ENCODE results near the gene AGRN. TPM values are rescaled to one million over a fixed set of nuclear protein-coding genes. Genes with fewer than 3 reads are reported as not detected.
A peak's percentile ranks its signal among the peaks of the same experiment; 100 is the strongest.
"Not testable (repeated sequence)": the region's sequence is repeated elsewhere in the genome, so short reads cannot be mapped to it uniquely, and the experiment has no call there.

The AGRN gene
- total RNA-seq, 1 donor from 2014 or later, result 14.1 TPM

- DNase-seq (ENCODE audit: missing footprints) (peak; percentile 82), ATAC-seq (peak; percentile 71)
- intact Hi-C loops (cut with DNase I), result loop anchor here (1.0 kb wide), 1 partner anchor 19 kb away; no protein-coding TSS in a partner anchor
Measured at GRCh38 chr1:980602-981395, 39.1 kb upstream of the AGRN start.

DNA sequence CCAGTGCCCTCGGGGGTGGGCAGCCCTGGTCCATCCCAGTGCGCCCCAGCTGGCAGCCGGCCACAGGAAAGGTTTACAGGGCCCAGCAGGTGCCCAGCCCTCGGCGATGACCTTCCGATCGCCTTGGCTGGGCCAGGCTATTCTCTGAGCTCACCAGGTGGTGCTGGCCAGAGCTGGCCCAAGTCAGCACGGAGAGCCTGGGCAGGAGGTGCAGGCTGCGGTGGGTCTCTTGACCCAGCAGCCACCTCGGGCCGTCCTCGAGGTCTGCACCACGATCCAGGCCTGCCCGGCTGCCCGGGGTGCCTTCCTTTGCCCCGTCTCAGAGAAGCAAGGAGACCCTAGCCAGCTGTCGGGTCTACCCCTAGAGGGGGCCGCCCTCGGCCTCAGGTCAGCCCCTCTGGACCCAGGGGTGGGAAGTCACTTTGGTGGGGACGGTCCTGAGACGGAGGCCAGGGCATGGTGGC, 38.4 kb upstream of the AGRN start:
- DNase-seq (ENCODE audit: missing footprints), result peak; percentile 65
- intact Hi-C loops (cut with DNase I), result no loop called here
- ATAC-seq, result peak; percentile 1

- intact Hi-C loops (cut with DNase I), result no loop called here
- DNase-seq (ENCODE audit: missing footprints) (peak; percentile 86), ATAC-seq (peak; percentile 74)
Measured at GRCh38 chr1:981955-982558, 37.9 kb upstream of the AGRN start, which contains the start of gene PERM1. TSS of gene PERM1 (minus strand) at chr1:982093. CDS start at chr1:981029, 1,064 bp downstream.

GRCh38 chr1:982765-983436, 37.0 kb upstream of the AGRN start:
- peak; percentile 63 for DNase-seq (ENCODE audit: missing footprints)
- intact Hi-C loops (cut with DNase I), result no loop called here
- ATAC-seq, result no peak

DNA sequence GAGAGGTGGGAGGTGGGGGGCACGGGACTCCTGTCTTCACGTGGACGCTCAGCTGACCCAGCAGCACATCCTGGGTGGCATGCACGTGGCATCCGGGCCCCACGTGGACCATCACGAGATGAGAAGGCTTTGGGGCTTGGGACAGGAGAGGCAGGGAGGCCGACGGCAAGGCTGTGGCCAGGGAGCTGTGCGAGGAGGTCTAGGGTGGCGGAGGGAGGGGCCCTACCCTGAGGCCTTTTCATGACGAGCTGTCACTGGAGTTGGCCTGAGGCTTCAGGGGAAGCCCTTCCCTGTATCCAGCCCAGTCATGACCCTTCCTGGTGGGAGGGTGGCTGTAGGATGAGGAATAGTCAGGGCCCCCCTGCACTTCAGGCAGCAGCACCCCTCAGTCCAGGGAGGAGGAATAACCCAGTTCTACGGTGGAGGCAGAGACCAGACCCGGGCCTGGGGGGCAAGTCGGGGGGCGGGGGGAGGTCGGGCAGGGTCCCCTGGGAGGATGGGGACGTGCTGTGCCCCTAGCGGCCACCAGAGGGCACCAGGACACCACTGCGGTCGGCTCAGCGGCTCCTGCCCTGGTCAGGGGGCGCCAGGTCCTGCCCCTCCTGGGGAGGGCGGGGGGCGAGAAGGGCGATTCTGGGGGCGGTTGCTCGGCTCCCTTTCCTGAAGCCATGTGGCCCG, 36.0 kb upstream of the AGRN start:
- intact Hi-C loops (cut with DNase I), result loop anchor here (2.0 kb wide), 1 partner anchor 81 kb away; no protein-coding TSS in a partner anchor
- DNase-seq (ENCODE audit: missing footprints), result peak; percentile 79
- ATAC-seq, result no peak

DNA sequence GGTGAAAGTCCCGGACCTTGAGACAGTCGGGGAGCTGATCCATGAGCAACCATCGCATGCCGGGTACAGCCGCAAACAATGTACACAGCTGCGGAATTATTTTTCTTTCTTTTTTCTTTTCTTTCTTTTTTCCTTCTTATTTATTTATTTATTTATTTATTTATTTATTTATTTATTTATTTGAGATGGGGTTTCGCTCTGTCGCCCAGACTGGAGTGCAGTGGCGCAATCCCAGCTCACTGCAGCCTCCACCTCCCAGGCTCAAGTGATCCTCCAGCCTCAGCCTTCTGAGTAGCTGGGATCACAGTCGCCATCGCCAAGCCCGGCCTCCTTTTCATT, 35.5 kb upstream of the AGRN start:
- intact Hi-C loops (cut with DNase I), result loop anchor here (2.0 kb wide), 1 partner anchor 80 kb away; no protein-coding TSS in a partner anchor
- ATAC-seq, result no peak
- DNase-seq (ENCODE audit: missing footprints), result peak; percentile 53

GRCh38 chr1:985126-985525, 34.8 kb upstream of the AGRN start:
- intact Hi-C loops (cut with DNase I), result loop anchor here (2.0 kb wide), 1 partner anchor 80 kb away; no protein-coding TSS in a partner anchor
- peak; percentile 54 for DNase-seq (ENCODE audit: missing footprints)

DNA sequence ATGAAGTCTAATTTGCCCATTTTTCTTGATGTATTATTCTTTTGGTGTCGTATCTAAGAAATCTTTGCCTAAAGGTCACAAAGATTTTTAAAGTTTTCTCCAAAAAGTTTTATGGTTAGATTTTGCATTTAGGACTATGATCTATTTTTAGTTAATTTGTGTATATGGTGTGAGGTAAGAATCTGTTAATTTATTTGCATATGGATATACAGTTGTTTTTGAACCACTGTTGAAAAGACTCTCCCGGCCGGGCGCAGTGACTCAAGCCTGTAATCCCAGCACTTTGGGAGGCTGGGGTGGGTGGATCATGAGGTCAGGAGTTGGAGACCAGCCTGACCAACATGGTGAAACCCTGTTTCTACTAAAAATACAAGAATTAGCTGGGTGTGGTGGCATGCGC, 31.9 kb upstream of the AGRN start:
- ATAC-seq; intact Hi-C loops (cut with DNase I): not testable (repeated sequence)
- peak; percentile 51 for DNase-seq (ENCODE audit: missing footprints)

More at GRCh38 chr1:985126-985525, 34.8 kb upstream of the AGRN start:
- ATAC-seq, result no peak

- ATAC-seq; intact Hi-C loops (cut with DNase I): not testable (repeated sequence)
- DNase-seq (ENCODE audit: missing footprints), result peak; percentile 7
Measured at GRCh38 chr1:991275-991674, 28.6 kb upstream of the AGRN start.

DNA sequence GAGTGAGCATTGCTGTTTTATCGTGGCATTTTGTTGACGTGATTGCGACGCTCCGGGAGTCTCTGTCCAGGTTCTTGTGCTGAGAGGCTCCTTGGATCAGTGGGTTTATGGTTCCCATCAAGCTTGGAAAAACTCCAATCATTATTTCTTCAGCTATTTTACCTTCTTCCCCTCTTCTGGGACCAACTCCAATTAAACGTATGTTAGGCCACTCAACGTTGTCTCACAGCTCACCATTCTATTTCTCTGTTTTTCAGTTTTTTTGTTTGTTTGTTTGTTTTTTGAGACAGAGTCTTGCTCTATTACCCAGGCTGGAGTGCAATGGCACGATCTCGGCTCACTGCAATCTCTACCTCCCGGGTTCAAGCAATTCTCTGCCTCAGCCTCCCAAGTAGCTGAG, 28.0 kb upstream of the AGRN start:
- DNase-seq (ENCODE audit: missing footprints) (no peak), ATAC-seq (no peak)
- intact Hi-C loops (cut with DNase I), result no loop called here

GRCh38 chr1:992362-992761, 27.6 kb upstream of the AGRN start:
- peak; percentile 16 for DNase-seq (ENCODE audit: missing footprints)
- intact Hi-C loops (cut with DNase I), result no loop called here
- no peak for ATAC-seq

DNA sequence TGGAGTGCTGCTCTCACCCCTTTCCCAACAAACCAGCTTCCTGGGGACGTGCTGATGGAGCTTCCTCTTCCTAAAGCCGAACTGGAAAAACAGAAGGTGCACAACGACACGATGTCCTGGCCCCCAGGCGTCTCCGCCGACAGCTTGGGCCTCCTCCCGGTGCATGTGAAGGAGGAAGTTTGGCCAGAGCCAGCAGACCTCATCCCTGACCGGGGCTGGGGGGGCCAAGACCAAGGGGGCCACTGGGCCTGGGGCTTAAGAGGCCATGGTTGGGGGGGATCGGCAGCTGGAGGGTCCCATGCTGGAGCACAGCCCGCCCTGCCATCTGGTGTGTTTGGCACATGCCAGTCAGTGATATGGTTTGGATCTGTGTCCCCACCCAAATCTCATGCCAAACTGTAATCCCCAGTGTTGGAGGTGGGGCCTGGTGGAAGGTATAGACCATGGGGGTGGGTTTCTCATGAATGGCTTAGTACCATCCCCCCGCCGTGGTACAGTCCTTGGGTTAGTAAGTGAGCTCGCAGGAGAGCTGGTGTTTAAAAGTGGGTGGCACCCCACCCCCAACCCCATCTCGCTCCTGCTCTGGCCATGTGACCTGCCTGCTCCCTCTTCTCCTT, 26.4 kb upstream of the AGRN start:
- ATAC-seq, result no peak
- intact Hi-C loops (cut with DNase I), result no loop called here
- DNase-seq (ENCODE audit: missing footprints), result peak; percentile 57

DNA sequence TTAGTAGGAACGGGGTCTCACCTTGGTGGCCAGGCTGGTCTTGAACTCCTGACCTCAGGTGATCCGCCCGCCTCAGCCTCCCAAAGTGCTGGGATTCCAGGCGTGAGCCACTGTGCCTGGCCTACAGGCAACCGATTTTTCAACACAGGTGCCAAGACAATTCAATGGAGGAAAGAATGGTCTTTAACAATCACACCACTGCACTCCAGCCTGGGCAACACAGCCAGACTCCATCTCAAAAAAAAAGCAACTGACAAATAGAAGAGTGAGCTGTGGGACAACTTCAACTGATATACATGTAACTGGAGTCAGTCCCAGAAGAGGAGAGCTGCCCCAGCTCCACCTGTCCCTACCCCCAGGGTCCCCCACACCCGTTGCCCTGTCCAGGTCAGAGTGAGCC, 25.4 kb upstream of the AGRN start:
- ATAC-seq; DNase-seq (ENCODE audit: missing footprints); intact Hi-C loops (cut with DNase I): not testable (repeated sequence)

- ATAC-seq (no peak), DNase-seq (ENCODE audit: missing footprints) (peak; percentile 63)
- intact Hi-C loops (cut with DNase I), result no loop called here
Measured at GRCh38 chr1:995665-996633, 24.0 kb upstream of the AGRN start.

- ATAC-seq (no peak), DNase-seq (ENCODE audit: missing footprints) (peak; percentile 70)
- intact Hi-C loops (cut with DNase I), result no loop called here
Measured at GRCh38 chr1:996851-997712, 22.8 kb upstream of the AGRN start.

GRCh38 chr1:997713-997992, 22.3 kb upstream of the AGRN start:
- ATAC-seq (no peak), DNase-seq (ENCODE audit: missing footprints) (peak; percentile 39)
- intact Hi-C loops (cut with DNase I), result no loop called here

All from Right ventricle myocardium inferior (tissue), 1 donor.